Measurements from ENCODE around the gene MEGF9.
A peak's percentile ranks its signal among the peaks of the same experiment; 100 is the strongest.

MEGF9 gene

DNA sequence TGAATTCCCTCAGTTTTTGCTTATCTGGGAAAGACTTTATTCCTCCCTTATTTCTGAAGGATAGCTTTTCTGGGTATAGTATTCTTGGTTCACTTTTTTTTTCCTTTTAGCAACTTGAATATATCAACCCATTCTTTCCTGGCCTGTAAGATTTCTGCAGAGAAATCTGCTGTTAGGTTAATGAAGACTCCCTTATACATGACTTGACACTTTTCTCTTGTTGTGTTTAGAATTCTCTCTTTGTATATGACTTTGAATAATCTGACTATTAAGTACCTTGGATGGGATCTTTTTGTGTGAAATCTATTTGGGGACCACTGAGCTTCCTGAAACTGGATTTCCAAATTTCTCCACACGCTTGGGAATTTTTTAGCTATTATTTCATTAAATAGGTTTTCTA, 79.3 kb downstream of the MEGF9 start:
- TF ChIP-seq ZFX (IDR thresholded peaks at IDR 0.05) = no peak
- TF ChIP-seq, protein P1, sequence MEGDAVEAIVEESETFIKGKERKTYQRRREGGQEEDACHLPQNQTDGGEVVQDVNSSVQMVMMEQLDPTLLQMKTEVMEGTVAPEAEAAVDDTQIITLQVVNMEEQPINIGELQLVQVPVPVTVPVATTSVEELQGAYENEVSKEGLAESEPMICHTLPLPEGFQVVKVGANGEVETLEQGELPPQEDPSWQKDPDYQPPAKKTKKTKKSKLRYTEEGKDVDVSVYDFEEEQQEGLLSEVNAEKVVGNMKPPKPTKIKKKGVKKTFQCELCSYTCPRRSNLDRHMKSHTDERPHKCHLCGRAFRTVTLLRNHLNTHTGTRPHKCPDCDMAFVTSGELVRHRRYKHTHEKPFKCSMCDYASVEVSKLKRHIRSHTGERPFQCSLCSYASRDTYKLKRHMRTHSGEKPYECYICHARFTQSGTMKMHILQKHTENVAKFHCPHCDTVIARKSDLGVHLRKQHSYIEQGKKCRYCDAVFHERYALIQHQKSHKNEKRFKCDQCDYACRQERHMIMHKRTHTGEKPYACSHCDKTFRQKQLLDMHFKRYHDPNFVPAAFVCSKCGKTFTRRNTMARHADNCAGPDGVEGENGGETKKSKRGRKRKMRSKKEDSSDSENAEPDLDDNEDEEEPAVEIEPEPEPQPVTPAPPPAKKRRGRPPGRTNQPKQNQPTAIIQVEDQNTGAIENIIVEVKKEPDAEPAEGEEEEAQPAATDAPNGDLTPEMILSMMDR (conservative IDR thresholded peaks at IDR 0.05) = no peak
- no peak overlapping the region for H3K27ac ChIP-seq

DNA sequence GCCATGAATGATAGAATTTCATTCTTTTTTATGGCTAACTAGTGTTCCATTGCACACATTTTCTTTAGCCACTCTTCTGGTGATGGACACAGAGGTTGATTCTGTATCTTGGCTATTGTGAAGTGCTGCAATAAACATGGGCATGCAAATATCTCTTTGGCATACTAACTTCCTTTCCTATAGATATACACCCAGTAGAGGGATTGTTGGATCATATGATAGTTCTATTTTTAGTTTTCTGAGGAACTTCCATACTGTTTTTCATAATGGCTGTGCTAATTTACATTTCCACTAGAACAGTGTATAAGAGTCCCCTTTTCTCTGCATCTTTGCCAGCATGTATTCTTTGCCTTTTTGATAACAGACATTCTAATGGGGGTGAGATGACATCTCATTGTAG, 83.9 kb downstream of the MEGF9 start:
- no peak for TF ChIP-seq ZFX (IDR thresholded peaks at IDR 0.05)
- TF ChIP-seq, protein P1 (conservative IDR thresholded peaks at IDR 0.05) = no peak
- no peak overlapping the region for H3K27ac ChIP-seq

DNA sequence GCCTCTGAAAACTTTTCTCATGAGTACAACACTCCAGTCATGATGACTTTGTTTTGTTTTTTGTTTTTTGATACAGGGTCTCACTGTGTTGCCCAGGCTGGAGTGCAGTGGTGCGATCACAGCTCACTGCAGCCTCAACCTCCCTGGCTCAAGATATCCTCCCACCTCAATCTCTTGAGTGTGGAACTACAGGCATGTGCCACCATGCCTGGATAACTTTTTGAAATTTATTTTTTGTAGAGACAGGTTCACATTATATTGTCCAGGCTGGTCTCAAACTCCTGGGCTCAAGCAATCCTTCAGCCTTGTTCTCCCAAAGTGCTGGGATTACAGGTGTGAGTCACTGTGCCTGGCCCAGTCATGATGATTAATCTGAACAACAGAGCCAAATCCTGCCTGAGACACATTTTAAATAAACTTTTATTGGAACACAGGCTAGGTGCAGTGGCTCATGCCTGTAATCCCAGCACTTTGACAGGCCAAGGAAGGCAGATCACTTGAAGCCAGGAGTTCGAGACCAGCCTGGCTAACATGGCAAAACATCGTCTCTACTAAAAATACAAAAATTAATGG, 85.3 kb downstream of the MEGF9 start:
- H3K27ac ChIP-seq = peak overlapping the region; percentile 84

DNA sequence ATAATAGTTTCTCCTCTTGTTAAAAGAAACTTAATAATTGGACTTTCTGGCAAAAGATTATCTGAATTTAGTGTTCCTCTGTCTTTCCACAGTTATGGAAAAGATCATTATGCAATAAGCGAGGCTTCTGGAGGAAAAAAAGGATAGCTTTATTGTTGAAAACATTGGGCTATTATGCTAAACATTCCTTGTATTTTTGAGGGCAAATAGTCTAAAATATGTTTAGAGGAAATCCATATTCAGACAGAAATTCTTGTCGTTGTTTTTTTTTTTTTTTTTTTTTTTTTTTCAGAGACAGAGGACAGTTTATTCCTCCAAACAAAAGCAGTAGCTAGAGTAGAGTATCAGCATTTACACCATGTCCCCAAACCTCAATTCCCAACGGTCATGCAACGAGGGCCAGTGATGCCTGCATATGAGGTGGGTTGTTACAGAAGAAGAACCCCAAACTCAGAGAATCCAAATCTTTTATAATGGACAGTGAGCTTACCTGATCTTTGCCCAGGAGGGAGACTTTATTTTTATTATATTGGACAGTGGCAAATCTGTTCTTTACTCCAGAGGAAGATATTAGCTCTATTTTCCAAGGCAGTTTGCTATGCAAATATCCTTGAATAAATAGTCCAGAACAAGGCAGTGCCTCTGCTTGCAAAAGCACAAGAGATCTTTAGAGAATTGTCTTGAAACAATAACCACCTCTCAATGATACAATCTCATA, 85.9 kb downstream of the MEGF9 start:
- TF ChIP-seq ZFX (IDR thresholded peaks at IDR 0.05) = no peak
- TF ChIP-seq, protein P1 (conservative IDR thresholded peaks at IDR 0.05) = no peak
- peak overlapping the region; percentile 84 for H3K27ac ChIP-seq

- peak overlapping the region; percentile 55 for H3K27ac ChIP-seq
- TF ChIP-seq ZFX (IDR thresholded peaks at IDR 0.05) = no peak
- TF ChIP-seq, protein P1 (conservative IDR thresholded peaks at IDR 0.05) = no peak
Measured at GRCh38 chr9:120627073-120627472, 87.2 kb downstream of the MEGF9 start.

GRCh38 chr9:120626512-120626911, 87.8 kb downstream of the MEGF9 start:
- no peak for TF ChIP-seq ZFX (IDR thresholded peaks at IDR 0.05)
- TF ChIP-seq, protein P1 (conservative IDR thresholded peaks at IDR 0.05) = no peak
- H3K27ac ChIP-seq = no peak overlapping the region

- TF ChIP-seq, protein P1 (conservative IDR thresholded peaks at IDR 0.05) = no peak
- TF ChIP-seq ZFX (IDR thresholded peaks at IDR 0.05) = no peak
- no peak overlapping the region for H3K27ac ChIP-seq
Measured at GRCh38 chr9:120625222-120625621, 89.0 kb downstream of the MEGF9 start.

GRCh38 chr9:120622790-120623189, 91.5 kb downstream of the MEGF9 start:
- H3K27ac ChIP-seq = no peak overlapping the region
- TF ChIP-seq ZFX (IDR thresholded peaks at IDR 0.05) = no peak
- TF ChIP-seq, protein P1 (conservative IDR thresholded peaks at IDR 0.05) = no peak

Measured in C4-2B (cell line).